ENCODE measurements around the gene ROGDI. TPM values are rescaled to one million over a fixed set of nuclear protein-coding genes. Genes with fewer than 3 reads are reported as not detected.

The ROGDI gene
- total and polyA plus RNA-seq, 2 donors from 2014 or later: 20.8 to 86.1 TPM

DNA sequence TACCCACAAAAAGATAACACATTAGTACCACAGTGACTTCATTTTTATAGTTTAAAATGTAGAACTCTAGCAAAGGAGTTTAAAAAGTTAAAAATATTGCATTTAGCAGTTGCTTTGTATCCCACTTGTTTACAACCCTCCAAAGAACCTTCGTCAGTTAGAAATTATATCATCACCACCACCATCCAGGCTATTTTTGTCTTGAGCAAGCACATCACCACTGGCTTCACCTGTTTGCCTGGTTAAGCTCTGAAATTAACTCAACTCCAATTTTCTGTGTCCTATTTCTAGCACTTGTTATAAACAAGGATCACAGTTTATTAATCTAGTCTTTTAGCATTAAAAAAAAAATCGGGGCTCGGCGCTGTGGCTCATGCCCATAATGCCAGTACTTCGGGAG, 38.6 kb upstream of the ROGDI start:
- no peak for TF ChIP-seq CTCF (IDR thresholded peaks at IDR 0.05; ENCODE audit: borderline replicate concordance, extremely low read depth, insufficient read depth)
- no peak overlapping the region for H3K9ac ChIP-seq (ENCODE audit: low read length in 3 of 3)
- intact Hi-C loops (cut with DNase I): no loop called here

GRCh38 chr16:4839942-4840341, 37.5 kb upstream of the ROGDI start:
- Histone ChIP-seq H3K9me3 (ENCODE audit: control insufficient read depth in 2 of 3, insufficient read depth in 1 of 3, low read length in 3 of 3) (no peaks in the 10 kb centered on the region), H3K4me1 (ENCODE audit: control insufficient read depth in 2 of 3, insufficient read depth in 2 of 3, low read depth in 1 of 3, low read length in 3 of 3) (no peaks in the 10 kb centered on the region), H3K27me3 (ENCODE audit: control insufficient read depth, insufficient read depth, low read length) (no peaks in the 10 kb centered on the region), H3K9ac (ENCODE audit: low read length in 3 of 3) (no peak overlapping the region), H3K27ac (ENCODE audit: low read depth in 2 of 2, low read length in 2 of 2) (no peak overlapping the region), H3K4me3 (ENCODE audit: low read length in 3 of 3) (no peak overlapping the region), H3K36me3 (ENCODE audit: control insufficient read depth in 2 of 3, insufficient read depth in 3 of 3, low read length in 3 of 3) (peaks cover 14 to 53% (median 39%) of the 10 kb centered on the region in 3 donors)
- no peak for TF ChIP-seq CTCF (IDR thresholded peaks at IDR 0.05; ENCODE audit: borderline replicate concordance, extremely low read depth, insufficient read depth)
- FAIRE-seq (no peak), DNase-seq (no peak)
- intact Hi-C loops (cut with DNase I): no loop called here

More for the DNA sequence above, 38.6 kb upstream of the ROGDI start:
- Histone ChIP-seq H3K27me3 (ENCODE audit: control insufficient read depth, insufficient read depth, low read length) (no peaks in the 10 kb centered on the region), H3K9me3 (ENCODE audit: control insufficient read depth in 2 of 3, insufficient read depth in 1 of 3, low read length in 3 of 3) (no peaks in the 10 kb centered on the region), H3K27ac (ENCODE audit: low read depth in 2 of 2, low read length in 2 of 2) (no peak overlapping the region), H3K36me3 (ENCODE audit: control insufficient read depth in 2 of 3, insufficient read depth in 3 of 3, low read length in 3 of 3) (peaks cover 14 to 50% (median 38%) of the 10 kb centered on the region in 3 donors), H3K4me3 (ENCODE audit: low read length in 3 of 3) (no peak overlapping the region), H3K4me1 (ENCODE audit: control insufficient read depth in 2 of 3, insufficient read depth in 2 of 3, low read depth in 1 of 3, low read length in 3 of 3) (peaks cover 0 to 10% (median under 1%) of the 10 kb centered on the region in 3 donors)
- no peak for DNase-seq
- no peak for FAIRE-seq

GRCh38 chr16:4837733-4838501, 35.5 kb upstream of the ROGDI start:
- H3K27me3 ChIP-seq (ENCODE audit: control insufficient read depth, insufficient read depth, low read length): no peaks in the 10 kb centered on the region
- FAIRE-seq (no peak), DNase-seq (peak in 1 of 5 donors; percentile 1)
- H3K9me3 ChIP-seq (ENCODE audit: control insufficient read depth in 2 of 3, insufficient read depth in 1 of 3, low read length in 3 of 3): no peaks in the 10 kb centered on the region
- no peaks in the 10 kb centered on the region for H3K4me1 ChIP-seq (ENCODE audit: control insufficient read depth in 2 of 3, insufficient read depth in 2 of 3, low read depth in 1 of 3, low read length in 3 of 3)
- H3K27ac ChIP-seq (ENCODE audit: low read depth in 2 of 2, low read length in 2 of 2): no peak overlapping the region
- H3K9ac ChIP-seq (ENCODE audit: low read length in 3 of 3): no peak overlapping the region
- H3K36me3 ChIP-seq (ENCODE audit: control insufficient read depth in 2 of 3, insufficient read depth in 3 of 3, low read length in 3 of 3): peaks cover 12 to 40% (median 26%) of the 10 kb centered on the region in 3 donors
- no peak for TF ChIP-seq CTCF (IDR thresholded peaks at IDR 0.05; ENCODE audit: borderline replicate concordance, extremely low read depth, insufficient read depth)
- intact Hi-C loops (cut with DNase I): no loop called here
- H3K4me3 ChIP-seq (ENCODE audit: low read length in 3 of 3): no peak overlapping the region

All from kidney (tissue), 14 donors.